Vagina (tissue), 2 donors: ENCODE data around the gene IL1RAPL2. TPM values are rescaled to one million over a fixed set of nuclear protein-coding genes. Genes with fewer than 3 reads are reported as not detected.

ENCODE experiments used
- DNase-seq, 2 donors: peaks; one replicate each; pipeline ENCODE4 v3.0.0-alpha.2; 2017; ENCODE audit errors: extremely low spot score in 2 of 2
- H3K27ac ChIP-seq: fragments of 200-600 bp; sonication (generic); one replicate; pipeline ENCODE4 v1.5.1; 2019
- H3K27me3 ChIP-seq: fragments of 200-600 bp; sonication (generic); one replicate; pipeline ENCODE4 v1.5.1; 2019
- H3K36me3 ChIP-seq, 2 donors: fragments of 200-600 bp; sonication (generic); one replicate each; pipeline ENCODE4 v1.5.1; 2017 to 2019
- H3K4me1 ChIP-seq: fragments of 200-600 bp; sonication (generic); one replicate; pipeline ENCODE4 v1.5.1; 2019
- H3K4me3 ChIP-seq, 2 donors: fragments of 200-600 bp; sonication (generic); 1 replicate in 1 of 2; 2 replicates in 1 of 2; pipeline ENCODE4 v1.5.1; 2016 to 2019
- H3K9me3 ChIP-seq: fragments of 200-600 bp; sonication (generic); one replicate; pipeline ENCODE4 v1.5.1; 2019
- POLR2A ChIP-seq, 2 donors: fragments of 450-650 bp; IDR thresholded peaks; one replicate each; pipeline ENCODE4 v1.6.1; 2017; ENCODE audit warnings: antibody characterized with exemption in 2 of 2, mild to moderate bottlenecking in 2 of 2, moderate library complexity in 2 of 2
- POLR2AphosphoS5 ChIP-seq, 2 donors: sonication (generic); formaldehyde crosslinking; IDR thresholded peaks; one replicate each; pipeline ENCODE4 v1.9.0; 2017; ENCODE audit warnings: antibody characterized with exemption in 2 of 2, mild to moderate bottlenecking in 2 of 2, low read depth in 1 of 2; ENCODE audit not compliant: insufficient read depth in 1 of 2
- intact Hi-C: fragments of 100-400 bp; cut with DNase I; formaldehyde crosslinking; loops from one replicate; pipeline ENCODE4 v1.15.1; 2023
- total RNA-seq: library from RNA; depleted of rRNA; stranded (reverse); fragments of >200 nt; gene quantifications from one replicate; pipeline ENCODE4 v1.2.3, GENCODE V29; 2016
- TF ChIP-seq, protein P1 (sequence below), 3 experiments: fragments of 450-650 bp in 2 of 3; fragments of 200-600 bp in 1 of 3; sonication (generic) in 1 of 3; IDR thresholded peaks; one replicate each; pipeline ENCODE4 v1.5.1; 2017 to 2019; ENCODE audit warnings: antibody characterized with exemption in 3 of 3, mild to moderate bottlenecking in 2 of 3, moderate library complexity in 2 of 3

The IL1RAPL2 gene
- total RNA-seq, 1 donor from 2014 or later = 0.25 TPM

DNA sequence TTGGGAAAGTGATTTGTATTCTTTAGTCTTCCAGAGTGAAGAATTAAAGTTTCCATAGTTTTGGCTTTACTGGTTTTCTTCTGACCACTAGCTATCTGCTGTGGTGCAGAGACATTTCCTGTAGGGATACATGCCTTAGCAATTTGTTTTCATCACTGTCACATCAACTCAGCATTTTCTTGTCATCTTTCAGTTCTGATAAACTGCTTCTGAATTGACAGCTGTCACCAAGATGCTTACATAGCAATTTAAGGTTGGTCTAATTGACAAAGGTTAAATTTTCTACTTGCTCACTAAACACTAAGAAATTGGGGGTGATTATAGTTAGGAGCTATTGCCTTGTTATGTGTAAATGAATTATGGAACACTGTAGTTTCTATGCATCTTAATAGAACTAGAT is 422.0 kb downstream of the IL1RAPL2 start:
- intact Hi-C loops = no loop called here
- no peak overlapping the region for H3K4me3 ChIP-seq
- DNase-seq = no peak
- TF ChIP-seq POLR2A (IDR thresholded peaks at IDR 0.05) (no peak), POLR2AphosphoS5 (IDR thresholded peaks at IDR 0.05; ENCODE audit: insufficient read depth in 1 of 2, low read depth in 1 of 2) (no peak)
- TF ChIP-seq, protein P1, sequence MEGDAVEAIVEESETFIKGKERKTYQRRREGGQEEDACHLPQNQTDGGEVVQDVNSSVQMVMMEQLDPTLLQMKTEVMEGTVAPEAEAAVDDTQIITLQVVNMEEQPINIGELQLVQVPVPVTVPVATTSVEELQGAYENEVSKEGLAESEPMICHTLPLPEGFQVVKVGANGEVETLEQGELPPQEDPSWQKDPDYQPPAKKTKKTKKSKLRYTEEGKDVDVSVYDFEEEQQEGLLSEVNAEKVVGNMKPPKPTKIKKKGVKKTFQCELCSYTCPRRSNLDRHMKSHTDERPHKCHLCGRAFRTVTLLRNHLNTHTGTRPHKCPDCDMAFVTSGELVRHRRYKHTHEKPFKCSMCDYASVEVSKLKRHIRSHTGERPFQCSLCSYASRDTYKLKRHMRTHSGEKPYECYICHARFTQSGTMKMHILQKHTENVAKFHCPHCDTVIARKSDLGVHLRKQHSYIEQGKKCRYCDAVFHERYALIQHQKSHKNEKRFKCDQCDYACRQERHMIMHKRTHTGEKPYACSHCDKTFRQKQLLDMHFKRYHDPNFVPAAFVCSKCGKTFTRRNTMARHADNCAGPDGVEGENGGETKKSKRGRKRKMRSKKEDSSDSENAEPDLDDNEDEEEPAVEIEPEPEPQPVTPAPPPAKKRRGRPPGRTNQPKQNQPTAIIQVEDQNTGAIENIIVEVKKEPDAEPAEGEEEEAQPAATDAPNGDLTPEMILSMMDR (IDR thresholded peaks at IDR 0.05) = no peak
- H3K4me1 ChIP-seq = no peaks in the 10 kb centered on the region
- no peak overlapping the region for H3K27ac ChIP-seq
- H3K36me3 ChIP-seq = no peaks in the 10 kb centered on the region
- H3K27me3 ChIP-seq = no peaks in the 10 kb centered on the region
- no peaks in the 10 kb centered on the region for H3K9me3 ChIP-seq

DNA sequence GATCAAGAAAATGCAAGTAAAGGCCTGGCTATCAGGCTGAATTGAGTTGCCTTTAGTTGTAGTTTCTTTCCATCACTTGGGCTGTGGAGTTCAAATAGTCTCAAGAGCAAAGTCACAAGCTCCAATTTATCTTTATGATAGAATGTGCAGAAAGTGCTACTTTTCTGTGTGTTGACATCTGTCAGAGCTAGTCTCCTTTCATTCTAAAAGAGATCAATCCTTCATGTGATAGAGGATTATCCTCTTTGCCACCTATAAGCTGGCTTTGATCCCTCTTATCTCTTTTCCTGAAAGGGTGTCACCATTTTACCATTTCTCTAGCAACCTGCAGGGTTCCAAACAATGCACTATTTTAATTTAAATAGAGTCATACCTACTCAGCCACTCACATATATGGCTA is 429.5 kb downstream of the IL1RAPL2 start:
- intact Hi-C loops = no loop called here

DNA sequence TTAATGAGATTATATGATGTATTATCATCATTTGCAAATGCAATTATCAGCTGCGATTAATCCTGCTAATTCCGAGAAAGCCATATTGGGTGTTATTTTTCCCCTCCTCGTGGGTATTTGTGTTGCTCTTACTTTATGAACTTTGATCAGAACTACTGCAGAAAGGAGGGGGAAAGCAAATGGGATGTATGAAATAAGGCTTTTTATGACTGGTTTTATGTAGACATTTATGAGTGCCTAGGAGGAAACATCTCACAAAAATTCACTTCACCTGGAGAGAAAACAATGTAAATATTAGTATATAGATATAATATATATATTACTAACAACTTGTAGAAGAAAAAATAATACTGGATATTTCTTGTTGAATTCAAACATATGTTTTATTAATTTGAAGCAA is 440.1 kb downstream of the IL1RAPL2 start:
- TF ChIP-seq POLR2A (IDR thresholded peaks at IDR 0.05) = no peak
- no peak for TF ChIP-seq POLR2AphosphoS5 (IDR thresholded peaks at IDR 0.05; ENCODE audit: insufficient read depth in 1 of 2, low read depth in 1 of 2)
- TF ChIP-seq, protein P1 (IDR thresholded peaks at IDR 0.05) = no peak
- H3K9me3 ChIP-seq = no peaks in the 10 kb centered on the region
- no peak for DNase-seq

More for the DNA sequence above, 429.5 kb downstream of the IL1RAPL2 start:
- no peak for TF ChIP-seq POLR2AphosphoS5 (IDR thresholded peaks at IDR 0.05; ENCODE audit: insufficient read depth in 1 of 2, low read depth in 1 of 2)
- TF ChIP-seq POLR2A (IDR thresholded peaks at IDR 0.05) = no peak
- TF ChIP-seq, protein P1 (IDR thresholded peaks at IDR 0.05) = no peak
- H3K27me3 ChIP-seq = no peaks in the 10 kb centered on the region
- DNase-seq = no peak
- H3K36me3 ChIP-seq = no peaks in the 10 kb centered on the region
- no peak overlapping the region for H3K4me3 ChIP-seq
- H3K9me3 ChIP-seq = no peaks in the 10 kb centered on the region
- H3K27ac ChIP-seq = no peak overlapping the region
- H3K4me1 ChIP-seq = no peaks in the 10 kb centered on the region

DNA sequence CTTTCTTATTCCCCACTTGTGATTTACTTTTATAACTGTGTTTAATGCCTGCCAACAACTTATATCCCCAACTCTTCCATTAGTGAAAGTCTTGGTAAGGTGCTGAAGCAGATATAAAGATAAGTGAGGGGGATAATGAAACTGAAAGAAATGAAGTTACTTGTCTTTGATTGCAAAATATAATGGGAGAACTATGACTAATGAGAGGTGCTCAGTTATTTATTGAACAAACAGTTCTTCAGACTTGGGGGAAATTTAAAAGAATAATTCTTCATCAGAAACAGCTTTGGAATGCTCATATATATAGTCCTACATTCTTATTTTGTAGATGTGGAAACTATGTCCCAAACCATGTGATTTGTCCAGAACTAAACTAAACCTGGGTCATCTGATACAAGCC is 441.0 kb downstream of the IL1RAPL2 start:
- no peak for TF ChIP-seq POLR2A (IDR thresholded peaks at IDR 0.05)
- no peak for DNase-seq
- Histone ChIP-seq H3K36me3 (no peaks in the 10 kb centered on the region), H3K27ac (no peak overlapping the region), H3K27me3 (no peaks in the 10 kb centered on the region), H3K4me1 (no peaks in the 10 kb centered on the region), H3K9me3 (no peaks in the 10 kb centered on the region), H3K4me3 (no peak overlapping the region)
- intact Hi-C loops = no loop called here

More for the DNA sequence above, 440.1 kb downstream of the IL1RAPL2 start:
- H3K4me1 ChIP-seq = no peaks in the 10 kb centered on the region
- intact Hi-C loops = no loop called here
- H3K4me3 ChIP-seq = no peak overlapping the region
- H3K27ac ChIP-seq = no peak overlapping the region
- no peaks in the 10 kb centered on the region for H3K36me3 ChIP-seq
- no peaks in the 10 kb centered on the region for H3K27me3 ChIP-seq

DNA sequence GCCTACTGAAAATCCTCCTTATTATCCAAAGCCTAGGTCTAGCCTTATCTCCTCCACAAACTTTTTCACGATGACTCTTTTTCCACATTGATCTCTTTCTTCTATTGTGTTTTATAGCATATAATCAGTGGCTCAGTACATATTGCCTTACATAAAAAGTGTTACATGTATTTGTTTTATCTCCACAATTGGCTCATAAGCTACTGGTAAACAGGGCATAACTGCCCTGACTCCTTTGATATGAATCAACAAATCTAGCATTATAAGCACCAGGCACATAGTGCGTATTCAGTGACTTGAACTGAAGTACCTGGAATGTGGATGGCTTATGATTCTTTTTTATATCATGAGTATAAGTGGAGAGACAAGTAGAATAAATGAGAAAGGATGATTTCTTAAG is 447.7 kb downstream of the IL1RAPL2 start:
- H3K4me1 ChIP-seq = no peaks in the 10 kb centered on the region
- H3K36me3 ChIP-seq = no peaks in the 10 kb centered on the region
- H3K27me3 ChIP-seq = no peaks in the 10 kb centered on the region
- TF ChIP-seq POLR2A (IDR thresholded peaks at IDR 0.05) (no peak), POLR2AphosphoS5 (IDR thresholded peaks at IDR 0.05; ENCODE audit: insufficient read depth in 1 of 2, low read depth in 1 of 2) (no peak)
- TF ChIP-seq, protein P1 (IDR thresholded peaks at IDR 0.05) = no peak
- intact Hi-C loops = no loop called here
- DNase-seq = no peak
- H3K27ac ChIP-seq = no peak overlapping the region
- no peaks in the 10 kb centered on the region for H3K9me3 ChIP-seq
- H3K4me3 ChIP-seq = no peak overlapping the region

DNA sequence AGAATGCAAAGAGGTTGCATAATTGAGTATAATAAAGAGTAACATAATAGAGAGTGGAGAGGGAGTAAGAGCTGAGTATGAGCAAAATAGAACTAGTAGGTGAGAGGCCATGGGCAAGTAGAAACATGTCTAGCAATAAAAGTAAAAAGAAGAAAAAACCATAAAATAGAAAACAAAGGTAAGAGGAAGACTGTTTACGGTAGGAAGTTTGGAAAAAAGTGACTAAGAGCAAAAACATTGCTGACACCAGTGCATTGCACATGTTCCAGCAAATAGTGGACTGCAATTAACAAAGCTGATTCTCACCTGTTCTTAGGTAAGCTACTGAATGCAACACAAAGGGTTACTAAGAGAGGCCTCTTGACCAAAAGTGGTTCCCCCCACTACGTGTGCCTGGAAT is 451.6 kb downstream of the IL1RAPL2 start:
- TF ChIP-seq, protein P1 (IDR thresholded peaks at IDR 0.05) = no peak
- TF ChIP-seq POLR2AphosphoS5 (IDR thresholded peaks at IDR 0.05; ENCODE audit: insufficient read depth in 1 of 2, low read depth in 1 of 2) (no peak), POLR2A (IDR thresholded peaks at IDR 0.05) (no peak)
- intact Hi-C loops = no loop called here

More for the DNA sequence above, 451.6 kb downstream of the IL1RAPL2 start:
- no peak for DNase-seq
- H3K36me3 ChIP-seq = no peaks in the 10 kb centered on the region
- H3K4me1 ChIP-seq = no peaks in the 10 kb centered on the region
- no peaks in the 10 kb centered on the region for H3K9me3 ChIP-seq
- no peaks in the 10 kb centered on the region for H3K27me3 ChIP-seq
- no peak overlapping the region for H3K27ac ChIP-seq
- H3K4me3 ChIP-seq = no peak overlapping the region
